A549 (cell line): ENCODE results near the gene CDK9. TPM values are rescaled to one million over a fixed set of nuclear protein-coding genes. Genes with fewer than 3 reads are reported as not detected.

Experiments used
- ATAC-seq, 2 experiments: fragments of 200-7000 bp in 1 of 2; fragments of >200 bp in 1 of 2; cut with Nextera tagmentation in 1 of 2; cut with Tn5 transposase in 1 of 2; 3 replicates each; pipeline versions ENCODE4 v1.8.0 to v1.9.1; 2018 to 2020; ENCODE audit warnings: mild to moderate bottlenecking in 1 of 2, moderate library complexity in 1 of 2
- CTCF ChIA-PET: fragments of 300-600 bp; sonication (Branson Sonifier 250); formaldehyde crosslinking; extraction: SDS; loops from one replicate; lab custom pipeline; 2021; ENCODE audit warnings: antibody characterized with exemption, inconsistent platforms; lab: Yijun Ruan, JAX
- POLR2A ChIA-PET: fragments of 350-600 bp; formaldehyde crosslinking; extraction: SDS; loops from one replicate; lab custom pipeline; 2021; ENCODE audit warnings: antibody characterized with exemption, inconsistent platforms; lab: Yijun Ruan, JAX
- DNase-seq, 2 experiments: peaks; one replicate each; pipeline versions ENCODE4 v3.0.0 to v3.0.0-alpha.2; 2011 to 2016; ENCODE audit warnings: low read depth in 1 of 2, low spot score in 1 of 2
- FAIRE-seq: peaks from 2 replicates; lab custom pipeline; 2011; peaks lifted over from hg19 to GRCh38; lab: Jason Lieb, UNC
- H3K27ac ChIP-seq, 2 experiments: fragments of >200 bp; sonication (Bioruptor Twin); formaldehyde crosslinking; 3 replicates each; pipeline ENCODE4 v1.5.1; 2016 to 2017
- H3K4me1 ChIP-seq: fragments of >200 bp; sonication (Bioruptor Twin); formaldehyde crosslinking; 3 replicates; pipeline ENCODE4 v1.6.1; 2016
- H3K4me2 ChIP-seq: fragments of >200 bp; sonication (Bioruptor Twin); formaldehyde crosslinking; 3 replicates; pipeline ENCODE4 v1.6.1; 2016
- H3K4me3 ChIP-seq: fragments of >200 bp; sonication (Bioruptor Twin); formaldehyde crosslinking; 3 replicates; pipeline ENCODE4 v1.5.1; 2016
- H3K9me3 ChIP-seq: fragments of >200 bp; sonication (Bioruptor Twin); formaldehyde crosslinking; 3 replicates; pipeline ENCODE4 v1.6.1; 2016
- BHLHE40 ChIP-seq: IDR thresholded peaks from 2 replicates; pipeline ENCODE4 v1.6.1; 2012; ENCODE audit warnings: low read depth, low read length, inconsistent platforms
- CBX8 ChIP-seq: fragments of 200-600 bp; sonication (generic); IDR thresholded peaks from 2 replicates; pipeline ENCODE4 v1.6.1; 2016
- CEBPB ChIP-seq, 2 experiments: fragments of >200 bp in 1 of 2; sonication (Bioruptor Twin) in 1 of 2; formaldehyde crosslinking in 1 of 2; IDR thresholded peaks; 2 replicates each; pipeline ENCODE4 v1.6.1; 2012 to 2016
- CHD2 ChIP-seq: fragments of 150-350 bp; IDR thresholded peaks from 2 replicates; pipeline ENCODE4 v1.6.1; 2014; ENCODE audit warnings: low read length; ENCODE audit not compliant: partially characterized antibody
- EHF ChIP-seq: fragments of 250-450 bp; sonication (Bioruptor Pico); IDR thresholded peaks from 2 replicates; pipeline ENCODE4 v1.5.0; 2020; ENCODE audit warnings: mild to moderate bottlenecking
- FOXS1 ChIP-seq: fragments of 250-450 bp; sonication (Bioruptor Pico); IDR thresholded peaks from 2 replicates; pipeline ENCODE4 v1.5.0; 2020; ENCODE audit warnings: mild to moderate bottlenecking, moderate library complexity
- GATA3 ChIP-seq: IDR thresholded peaks from 2 replicates; pipeline ENCODE4 v1.6.1; 2012; ENCODE audit warnings: borderline replicate concordance
- HOXA7 ChIP-seq: fragments of 250-450 bp; sonication (Bioruptor Pico); IDR thresholded peaks from 2 replicates; pipeline ENCODE4 v1.5.0; 2020; ENCODE audit warnings: mild to moderate bottlenecking, moderate library complexity
- HOXB5 ChIP-seq: fragments of 250-450 bp; sonication (Bioruptor Pico); IDR thresholded peaks from 2 replicates; pipeline ENCODE4 v1.5.0; 2020; ENCODE audit warnings: mild to moderate bottlenecking, moderate library complexity
- JUN ChIP-seq, 2 experiments: fragments of >200 bp; sonication (Bioruptor Twin); formaldehyde crosslinking; IDR thresholded peaks; 2 replicates in 1 of 2; 3 replicates in 1 of 2; pipeline ENCODE4 v1.6.1; 2016 to 2017
- NFE2L2 ChIP-seq: fragments of 150-350 bp; conservative IDR thresholded peaks from 2 replicates; pipeline ENCODE4 v1.6.1; 2014; ENCODE audit warnings: low read length
- NR3C1 ChIP-seq: fragments of >200 bp; sonication (Bioruptor Twin); formaldehyde crosslinking; IDR thresholded peaks from 3 replicates; pipeline ENCODE4 v1.6.1; 2017
- PHF8 ChIP-seq: fragments of 200-600 bp; sonication (generic); IDR thresholded peaks from 2 replicates; pipeline ENCODE4 v1.6.1; 2016; ENCODE audit warnings: low read depth, mild to moderate bottlenecking, antibody characterized with exemption, moderate library complexity, borderline replicate concordance
- POLR2A ChIP-seq: IDR thresholded peaks from 2 replicates; pipeline ENCODE4 v1.6.1; 2012; ENCODE audit warnings: mild to moderate bottlenecking, low read length
- RNF2 ChIP-seq: fragments of 200-600 bp; sonication (generic); IDR thresholded peaks from 2 replicates; pipeline ENCODE4 v1.6.1; 2016; ENCODE audit warnings: low read depth, mild to moderate bottlenecking, antibody characterized with exemption, moderate library complexity, borderline replicate concordance
- SMC3 ChIP-seq: fragments of >200 bp; sonication (Bioruptor Twin); formaldehyde crosslinking; IDR thresholded peaks from 3 replicates; pipeline ENCODE4 v1.6.1; 2018; ENCODE audit warnings: inconsistent platforms
- SREBF2 ChIP-seq: fragments of 450-650 bp; IDR thresholded peaks from 2 replicates; pipeline ENCODE4 v1.6.1; 2014; ENCODE audit warnings: mild to moderate bottlenecking, moderate library complexity
- TP53 ChIP-seq: fragments of 250-450 bp; sonication (Bioruptor Pico); IDR thresholded peaks from 2 replicates; pipeline ENCODE4 v1.5.0; 2021; ENCODE audit warnings: mild to moderate bottlenecking, moderate library complexity
- ZSCAN20 ChIP-seq: fragments of 250-450 bp; sonication (Bioruptor Pico); IDR thresholded peaks from 2 replicates; pipeline ENCODE4 v1.8.0; 2022; ENCODE audit warnings: mild to moderate bottlenecking, moderate library complexity
- WGBS: methylation state at CpG from one replicate; pipeline ENCODE4 v1.1.6; 2017; ENCODE audit errors: missing lambda C conversion rate; 5-methylcytosine and 5-hydroxymethylcytosine counted together
- polyA minus RNA-seq: library from RNA; depleted of rRNA, polyadenylated mRNA; stranded (reverse); fragments of >200 nt; gene quantifications from 2 replicates; pipeline ENCODE4 v1.2.3, GENCODE V29; 2011; rRNA and poly(A)+ RNA removed
- polyA plus RNA-seq, 4 experiments: library from polyadenylated mRNA; depleted of rRNA in 3 of 4; stranded (reverse); fragments of >200 nt; fragmentation: RNase III in 1 of 4; extraction: RNeasy Plus Mini Kit Qiagen cat#74134 plus additional on column Dnase treatment in 1 of 4; gene quantifications; 2 replicates in 3 of 4; 3 replicates in 1 of 4; pipeline ENCODE4 v1.2.3, GENCODE V29; 2011 to 2017
- TF ChIP-seq, protein P1 (sequence below): IDR thresholded peaks from 2 replicates; pipeline ENCODE4 v1.6.1; 2012; ENCODE audit warnings: low read depth, borderline replicate concordance
- TF ChIP-seq, protein P2 (sequence below): IDR thresholded peaks from 2 replicates; pipeline ENCODE4 v1.6.1; 2012
- TF ChIP-seq, protein P3 (sequence below): fragments of 250-450 bp; sonication (Bioruptor Pico); IDR thresholded peaks from 2 replicates; pipeline ENCODE4 v1.5.0; 2021; ENCODE audit warnings: mild to moderate bottlenecking, moderate library complexity, borderline replicate concordance
- TF ChIP-seq, protein P4 (sequence below): fragments of >200 bp; sonication (Bioruptor Twin); formaldehyde crosslinking; IDR thresholded peaks from 3 replicates; pipeline ENCODE4 v1.6.1; 2016
- TF ChIP-seq, protein P5 (sequence below): fragments of 150-350 bp; IDR thresholded peaks from 2 replicates; pipeline ENCODE4 v1.6.1; 2014; ENCODE audit warnings: low read depth, mild to moderate bottlenecking, low read length
- TF ChIP-seq, protein P6 (sequence below): fragments of 450-650 bp; IDR thresholded peaks from 2 replicates; pipeline ENCODE4 v1.6.1; 2014; ENCODE audit warnings: antibody characterized with exemption

Gene CDK9
- polyA plus RNA-seq (2011; rRNA removed) (45.7 and 46.7 TPM in 2 replicates), polyA plus RNA-seq (2017; fragmentation: RNase III; extraction: RNeasy Plus Mini Kit Qiagen cat#74134 plus additional on column Dnase treatment) (35.3 to 46.2 TPM (median 43.8 TPM) in 3 replicates), polyA minus RNA-seq (50.3 and 61.2 TPM in 2 replicates)
- polyA plus RNA-seq (2012; cell fraction: cytosol; rRNA removed) = 54.0 and 66.1 TPM in 2 replicates
- 121 and 140 TPM in 2 replicates for polyA plus RNA-seq (2012; cell fraction: nucleus; rRNA removed)

DNA sequence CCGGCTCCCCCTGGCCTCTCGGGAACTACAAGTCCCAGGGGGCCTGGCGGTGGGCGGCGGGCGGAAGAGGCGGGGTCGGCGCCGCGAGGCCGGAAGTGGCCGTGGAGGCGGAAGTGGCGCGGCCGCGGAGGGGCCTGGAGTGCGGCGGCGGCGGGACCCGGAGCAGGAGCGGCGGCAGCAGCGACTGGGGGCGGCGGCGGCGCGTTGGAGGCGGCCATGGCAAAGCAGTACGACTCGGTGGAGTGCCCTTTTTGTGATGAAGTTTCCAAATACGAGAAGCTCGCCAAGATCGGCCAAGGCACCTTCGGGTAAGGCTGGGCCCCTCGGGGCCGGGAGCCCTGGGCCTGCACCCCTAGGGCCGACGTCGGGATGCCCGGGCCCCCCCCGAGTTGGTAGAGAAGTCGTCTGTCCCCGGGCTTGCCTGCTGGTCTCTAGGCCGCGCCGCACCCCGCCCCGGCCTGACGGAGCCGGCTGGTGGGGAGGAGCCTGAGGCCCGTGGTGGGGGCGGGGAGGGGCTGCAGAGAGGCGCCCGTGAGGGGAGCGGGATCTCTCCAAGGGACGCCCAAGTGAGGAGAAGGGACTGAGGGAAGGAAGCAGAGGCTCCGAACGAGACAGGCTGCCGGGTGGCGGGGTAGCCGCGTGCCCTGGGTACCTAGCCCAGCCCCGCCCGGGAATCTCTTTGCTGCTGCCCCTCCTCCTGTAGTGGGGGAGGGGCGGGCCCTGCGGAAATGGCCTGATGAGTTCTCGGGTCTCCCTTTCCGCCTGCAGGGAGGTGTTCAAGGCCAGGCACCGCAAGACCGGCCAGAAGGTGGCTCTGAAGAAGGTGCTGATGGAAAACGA is at the start of gene CDK9:
CDK9 (plus strand) TSS at position 102 of the 840 bp plus-strand sequence; CDS start at position 217, 115 bp downstream.
- ChIA-PET CTCF (interaction anchor here (0.6 to 12.1 kb wide), 26 partner anchors 11 to 196 kb away, joined by 3 to 157 read pairs (median 4); partner anchors contain the start of genes FPGS and TOR2A), POLR2A (interaction anchor here (0.7 to 1.3 kb wide), 12 partner anchors 8 to 178 kb away, joined by 3 to 12 read pairs (median 4); partner anchors contain the start of genes FPGS, STXBP1 and TOR2A)
- FAIRE-seq = no peak
- peak; percentile 86 to 88 for ATAC-seq
- peak within 1 kb of the TSS; percentile 79 for H3K4me2 ChIP-seq
- TF ChIP-seq POLR2A = peak; percentile 51
- no peak for TF ChIP-seq ZSCAN20 (CRISPR knock-in tag)
- no peak for TF ChIP-seq SMC3
- no peak for TF ChIP-seq CEBPB (IDR thresholded peaks at IDR 0.05)
- TF ChIP-seq, protein P1, sequence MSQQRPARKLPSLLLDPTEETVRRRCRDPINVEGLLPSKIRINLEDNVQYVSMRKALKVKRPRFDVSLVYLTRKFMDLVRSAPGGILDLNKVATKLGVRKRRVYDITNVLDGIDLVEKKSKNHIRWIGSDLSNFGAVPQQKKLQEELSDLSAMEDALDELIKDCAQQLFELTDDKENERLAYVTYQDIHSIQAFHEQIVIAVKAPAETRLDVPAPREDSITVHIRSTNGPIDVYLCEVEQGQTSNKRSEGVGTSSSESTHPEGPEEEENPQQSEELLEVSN = no peak
- TF ChIP-seq CBX8 = no peak
- TF ChIP-seq, protein P2, sequence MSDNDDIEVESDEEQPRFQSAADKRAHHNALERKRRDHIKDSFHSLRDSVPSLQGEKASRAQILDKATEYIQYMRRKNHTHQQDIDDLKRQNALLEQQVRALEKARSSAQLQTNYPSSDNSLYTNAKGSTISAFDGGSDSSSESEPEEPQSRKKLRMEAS = peak; percentile 54; the same call in 1 of the 2 replicates
- 0 out of 2 replicates have a peak, but pooled peaks have one; percentile 6 for TF ChIP-seq GATA3
- TF ChIP-seq, protein P3, sequence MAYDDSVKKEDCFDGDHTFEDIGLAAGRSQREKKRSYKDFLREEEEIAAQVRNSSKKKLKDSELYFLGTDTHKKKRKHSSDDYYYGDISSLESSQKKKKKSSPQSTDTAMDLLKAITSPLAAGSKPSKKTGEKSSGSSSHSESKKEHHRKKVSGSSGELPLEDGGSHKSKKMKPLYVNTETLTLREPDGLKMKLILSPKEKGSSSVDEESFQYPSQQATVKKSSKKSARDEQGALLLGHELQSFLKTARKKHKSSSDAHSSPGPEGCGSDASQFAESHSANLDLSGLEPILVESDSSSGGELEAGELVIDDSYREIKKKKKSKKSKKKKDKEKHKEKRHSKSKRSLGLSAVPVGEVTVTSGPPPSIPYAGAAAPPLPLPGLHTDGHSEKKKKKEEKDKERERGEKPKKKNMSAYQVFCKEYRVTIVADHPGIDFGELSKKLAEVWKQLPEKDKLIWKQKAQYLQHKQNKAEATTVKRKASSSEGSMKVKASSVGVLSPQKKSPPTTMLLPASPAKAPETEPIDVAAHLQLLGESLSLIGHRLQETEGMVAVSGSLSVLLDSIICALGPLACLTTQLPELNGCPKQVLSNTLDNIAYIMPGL (CRISPR knock-in tag) = peak; percentile 20; the same call in 1 of the 2 replicates
- 0 out of 2 replicates have a peak, but pooled peaks have one; percentile 30 for TF ChIP-seq HOXB5 (CRISPR knock-in tag)
- TF ChIP-seq PHF8 = peak; percentile 76
- TF ChIP-seq CHD2 = peak; percentile 54
- TF ChIP-seq SREBF2 = no peak
- 0 out of 2 replicates have a peak, but pooled peaks have one; percentile 9 for TF ChIP-seq TP53 (CRISPR knock-in tag)
- peak in 1 of 2 experiments; percentile 76; a peak in 3 of 5 replicates for TF ChIP-seq JUN (IDR thresholded peaks at IDR 0.05)
- H3K4me1 ChIP-seq = peaks cover 11% of the 10 kb centered on the region; the same call in 2 of the 3 replicates
- H3K27ac ChIP-seq = peak within 1 kb of the TSS; percentile 94 to 99
- peak within 1 kb of the TSS; percentile 88 for H3K4me3 ChIP-seq
- peak; percentile 90 to 94 for DNase-seq
- no peaks in the 10 kb centered on the region for H3K9me3 ChIP-seq
- 4% methylated on average over 16 of the region's 75 CpGs for WGBS

DNA sequence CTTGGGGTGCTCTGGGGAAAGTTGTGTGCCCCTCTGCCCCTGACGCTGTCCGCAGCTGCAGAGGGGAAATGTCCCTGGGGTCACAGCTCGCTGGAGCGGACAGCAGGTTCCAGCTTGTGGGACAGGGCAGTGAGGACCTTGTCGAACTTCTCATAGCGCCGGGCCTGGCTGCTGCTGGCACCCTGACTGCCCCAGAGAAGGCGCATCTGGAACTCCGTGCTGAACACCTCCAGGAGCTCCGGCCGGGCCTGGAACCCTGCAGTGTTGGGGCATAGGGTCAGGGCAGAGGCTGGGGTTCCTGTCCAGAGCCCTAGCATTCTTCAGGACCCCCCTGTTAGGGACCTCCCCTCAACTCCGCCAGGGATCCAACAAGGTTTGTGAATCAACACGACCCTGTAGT is 47.2 kb upstream of the CDK9 start:
- POLR2A ChIA-PET = interaction anchor here (0.6 kb wide), 1 partner anchor 58 kb away, joined by 3 read pairs; no protein-coding TSS in a partner anchor
- Histone ChIP-seq H3K4me3 (no peak overlapping the region), H3K9me3 (no peaks in the 10 kb centered on the region), H3K4me2 (no peak overlapping the region), H3K4me1 (peaks cover 39% of the 10 kb centered on the region), H3K27ac (no peak overlapping the region)
- no peak for ATAC-seq
- 78% methylated on average over 13 of the region's 13 CpGs for WGBS
- TF ChIP-seq HOXA7 (CRISPR knock-in tag) (no peak), FOXS1 (no peak), EHF (CRISPR knock-in tag) (no peak), RNF2 (no peak), BHLHE40 (no peak), JUN (IDR thresholded peaks at IDR 0.05) (no peak), NFE2L2 (no peak), NR3C1 (no peak)
- TF ChIP-seq, protein P4, sequence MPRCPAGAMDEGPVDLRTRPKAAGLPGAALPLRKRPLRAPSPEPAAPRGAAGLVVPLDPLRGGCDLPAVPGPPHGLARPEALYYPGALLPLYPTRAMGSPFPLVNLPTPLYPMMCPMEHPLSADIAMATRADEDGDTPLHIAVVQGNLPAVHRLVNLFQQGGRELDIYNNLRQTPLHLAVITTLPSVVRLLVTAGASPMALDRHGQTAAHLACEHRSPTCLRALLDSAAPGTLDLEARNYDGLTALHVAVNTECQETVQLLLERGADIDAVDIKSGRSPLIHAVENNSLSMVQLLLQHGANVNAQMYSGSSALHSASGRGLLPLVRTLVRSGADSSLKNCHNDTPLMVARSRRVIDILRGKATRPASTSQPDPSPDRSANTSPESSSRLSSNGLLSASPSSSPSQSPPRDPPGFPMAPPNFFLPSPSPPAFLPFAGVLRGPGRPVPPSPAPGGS = no peak
- TF ChIP-seq, protein P5, sequence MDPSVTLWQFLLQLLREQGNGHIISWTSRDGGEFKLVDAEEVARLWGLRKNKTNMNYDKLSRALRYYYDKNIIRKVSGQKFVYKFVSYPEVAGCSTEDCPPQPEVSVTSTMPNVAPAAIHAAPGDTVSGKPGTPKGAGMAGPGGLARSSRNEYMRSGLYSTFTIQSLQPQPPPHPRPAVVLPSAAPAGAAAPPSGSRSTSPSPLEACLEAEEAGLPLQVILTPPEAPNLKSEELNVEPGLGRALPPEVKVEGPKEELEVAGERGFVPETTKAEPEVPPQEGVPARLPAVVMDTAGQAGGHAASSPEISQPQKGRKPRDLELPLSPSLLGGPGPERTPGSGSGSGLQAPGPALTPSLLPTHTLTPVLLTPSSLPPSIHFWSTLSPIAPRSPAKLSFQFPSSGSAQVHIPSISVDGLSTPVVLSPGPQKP = no peak
- TF ChIP-seq, protein P6, sequence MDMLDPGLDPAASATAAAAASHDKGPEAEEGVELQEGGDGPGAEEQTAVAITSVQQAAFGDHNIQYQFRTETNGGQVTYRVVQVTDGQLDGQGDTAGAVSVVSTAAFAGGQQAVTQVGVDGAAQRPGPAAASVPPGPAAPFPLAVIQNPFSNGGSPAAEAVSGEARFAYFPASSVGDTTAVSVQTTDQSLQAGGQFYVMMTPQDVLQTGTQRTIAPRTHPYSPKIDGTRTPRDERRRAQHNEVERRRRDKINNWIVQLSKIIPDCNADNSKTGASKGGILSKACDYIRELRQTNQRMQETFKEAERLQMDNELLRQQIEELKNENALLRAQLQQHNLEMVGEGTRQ = no peak
- no peak for DNase-seq
- FAIRE-seq = no peak
- CTCF ChIA-PET = interaction anchor here (1.0 to 9.6 kb wide), 6 partner anchors 9 to 184 kb away, joined by 3 to 114 read pairs (median 4); partner anchors contain the start of gene CDK9
